ENCODE measurements around the gene PTGDS. TPM values are rescaled to one million over a fixed set of nuclear protein-coding genes. Genes with fewer than 3 reads are reported as not detected.
"Not testable (repeated sequence)": the region's sequence is repeated elsewhere in the genome, so short reads cannot be mapped to it uniquely, and the experiment has no call there.

The PTGDS gene
- polyA plus RNA-seq, 1 donor: 21.9 TPM

- DNase-seq (ENCODE audit: low read depth): no peak
Measured at GRCh38 chr9:136990242-136990911, 13.1 kb downstream of the PTGDS start.

GRCh38 chr9:136991993-136992818, 14.9 kb downstream of the PTGDS start, which contains the start of gene PAXX:
TSS of gene PAXX (plus strand) at chr9:136992422. CDS start at chr9:136992444, 22 bp downstream.
- DNase-seq (ENCODE audit: low read depth): peak; percentile 39

- DNase-seq (ENCODE audit: low read depth): no peak
Measured at GRCh38 chr9:136992819-136993369, 15.6 kb downstream of the PTGDS start.

- no peak for DNase-seq (ENCODE audit: low read depth)
Measured at GRCh38 chr9:136994180-136994887, 17.0 kb downstream of the PTGDS start.

GRCh38 chr9:136994888-136995230, 17.6 kb downstream of the PTGDS start:
- no peak for DNase-seq (ENCODE audit: low read depth)

- DNase-seq (ENCODE audit: low read depth): no peak
Measured at GRCh38 chr9:136995362-136995761, 18.1 kb downstream of the PTGDS start.

GRCh38 chr9:136995772-136996311, 18.5 kb downstream of the PTGDS start:
- DNase-seq (ENCODE audit: low read depth): no peak

GRCh38 chr9:136996361-136997292, 19.3 kb downstream of the PTGDS start, which contains the start of gene CLIC3:
TSS of gene CLIC3 (minus strand) at chr9:136996568. CDS start at chr9:136996543, 25 bp downstream.
- DNase-seq (ENCODE audit: low read depth): no peak

GRCh38 chr9:136997371-136997770, 20.1 kb downstream of the PTGDS start:
- DNase-seq (ENCODE audit: low read depth): no peak

GRCh38 chr9:136997830-136998234, 20.5 kb downstream of the PTGDS start:
- no peak for DNase-seq (ENCODE audit: low read depth)

GRCh38 chr9:137000177-137000930, 23.1 kb downstream of the PTGDS start:
- no peak for DNase-seq (ENCODE audit: low read depth)

GRCh38 chr9:137001857-137002645, 24.7 kb downstream of the PTGDS start:
- DNase-seq (ENCODE audit: low read depth): no peak

GRCh38 chr9:137002646-137003041, 25.3 kb downstream of the PTGDS start:
- no peak for DNase-seq (ENCODE audit: low read depth)

- not testable (repeated sequence) for DNase-seq (ENCODE audit: low read depth)
Measured at GRCh38 chr9:137004285-137004684, 27.0 kb downstream of the PTGDS start.

GRCh38 chr9:137006116-137007003, 29.1 kb downstream of the PTGDS start:
- DNase-seq (ENCODE audit: low read depth): no peak

- DNase-seq (ENCODE audit: low read depth): no peak
Measured at GRCh38 chr9:137007108-137007815, 30.0 kb downstream of the PTGDS start.

GRCh38 chr9:137007816-137008270, 30.5 kb downstream of the PTGDS start:
- no peak for DNase-seq (ENCODE audit: low read depth)

All from forelimb muscle (tissue), 1 donor.